GM18519 (cell line): Measurements from ENCODE around the gene HPSE2.
"Not testable (repeated sequence)": the region's sequence is repeated elsewhere in the genome, so short reads cannot be mapped to it uniquely, and the experiment has no call there.

Experiments
- ATAC-seq: cut with Tn5 transposase; IDR thresholded peaks from one replicate; pipeline ENCODE4 v1.9.1; 2021; ENCODE audit warnings: mild to moderate bottlenecking, moderate library complexity; ENCODE audit not compliant: unreplicated experiment, low FRiP score

The HPSE2 gene

GRCh38 chr10:98586096-98586495 lies 649.6 kb downstream of the HPSE2 start:
- no peak for ATAC-seq

- ATAC-seq, result no peak
These were observed 653.3 kb downstream of the HPSE2 start for GRCh38 chr10:98582363-98582762.

DNA sequence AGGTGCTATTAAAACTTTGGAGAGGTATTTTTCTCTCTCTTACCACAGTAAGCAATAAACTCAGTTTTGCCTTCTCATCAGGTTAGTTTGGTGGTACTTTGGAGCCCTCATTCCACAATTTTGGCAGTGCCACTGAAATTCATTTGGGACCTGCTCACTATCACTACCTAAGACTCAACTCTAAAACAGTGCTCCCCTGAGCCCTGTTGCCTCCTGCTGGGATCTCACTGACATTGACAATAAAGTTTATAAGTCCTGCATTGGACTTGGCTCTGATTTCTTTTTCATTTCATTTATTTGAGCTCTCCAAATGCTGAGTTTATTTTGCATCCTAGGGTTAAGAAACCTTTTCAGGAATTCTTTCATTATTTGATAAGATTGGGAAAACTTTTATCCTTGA lies 658.1 kb downstream of the HPSE2 start:
- no peak for ATAC-seq

GRCh38 chr10:98577168-98577567 lies 658.5 kb downstream of the HPSE2 start:
- no peak for ATAC-seq

DNA sequence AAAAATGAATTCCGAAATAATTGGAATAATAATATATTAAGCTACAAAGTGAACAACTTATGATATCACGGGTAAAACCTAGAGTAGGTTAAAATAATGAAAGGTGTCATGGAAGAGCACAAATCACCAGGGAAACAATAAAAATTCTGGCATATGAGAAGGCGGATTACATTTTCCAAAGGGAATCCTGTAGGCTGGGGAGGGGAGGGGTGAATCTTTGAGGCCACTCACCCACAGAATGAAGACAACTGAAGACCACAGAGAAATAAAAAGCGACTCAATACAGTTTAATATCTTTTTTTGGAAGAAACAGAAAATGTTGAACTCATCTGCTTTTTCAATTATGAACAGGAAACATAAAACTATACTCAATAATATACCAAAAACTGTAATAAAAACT lies 659.6 kb downstream of the HPSE2 start:
- ATAC-seq, result no peak

GRCh38 chr10:98572594-98572993 lies 663.1 kb downstream of the HPSE2 start:
- no peak for ATAC-seq

GRCh38 chr10:98570834-98571233 lies 664.8 kb downstream of the HPSE2 start:
- ATAC-seq, result no peak

GRCh38 chr10:98569853-98570252 lies 665.8 kb downstream of the HPSE2 start:
- ATAC-seq, result no peak

- no peak for ATAC-seq
These were observed 667.1 kb downstream of the HPSE2 start for GRCh38 chr10:98568551-98568950.

DNA sequence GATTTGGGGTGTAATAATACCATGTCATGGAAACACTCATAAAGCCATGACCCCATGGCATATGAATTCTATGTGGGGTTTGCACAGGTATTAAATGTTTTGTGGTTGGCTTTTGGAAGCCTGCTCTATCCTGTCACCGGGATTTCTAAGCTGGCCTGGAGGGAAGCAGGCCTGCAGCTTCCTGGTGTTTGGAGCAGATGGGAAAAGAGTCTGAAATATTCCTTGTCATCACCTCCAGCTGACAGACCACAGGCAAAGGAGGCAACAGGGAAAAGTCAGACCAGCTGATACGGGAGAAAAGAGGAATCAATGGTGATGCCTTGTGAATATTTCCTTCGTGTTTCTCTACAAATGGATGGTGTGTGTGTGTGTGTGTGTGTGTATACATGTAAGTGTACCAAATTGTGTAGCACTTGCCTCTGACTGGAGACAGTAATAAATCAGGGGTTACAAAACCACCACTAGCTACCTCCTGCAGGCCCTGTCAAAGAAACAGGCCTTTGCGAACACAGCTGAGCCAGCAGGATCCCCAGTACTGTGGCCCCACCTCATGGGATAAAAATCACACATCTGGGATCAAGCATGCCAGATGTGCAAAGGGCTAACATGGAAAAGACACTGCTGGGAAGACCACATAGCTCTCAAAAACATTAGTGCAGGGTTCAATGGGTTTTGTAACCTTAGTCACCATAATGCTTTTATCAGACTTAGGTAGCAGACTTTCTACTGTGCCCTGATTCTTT lies 668.1 kb downstream of the HPSE2 start:
- ATAC-seq, result no peak

DNA sequence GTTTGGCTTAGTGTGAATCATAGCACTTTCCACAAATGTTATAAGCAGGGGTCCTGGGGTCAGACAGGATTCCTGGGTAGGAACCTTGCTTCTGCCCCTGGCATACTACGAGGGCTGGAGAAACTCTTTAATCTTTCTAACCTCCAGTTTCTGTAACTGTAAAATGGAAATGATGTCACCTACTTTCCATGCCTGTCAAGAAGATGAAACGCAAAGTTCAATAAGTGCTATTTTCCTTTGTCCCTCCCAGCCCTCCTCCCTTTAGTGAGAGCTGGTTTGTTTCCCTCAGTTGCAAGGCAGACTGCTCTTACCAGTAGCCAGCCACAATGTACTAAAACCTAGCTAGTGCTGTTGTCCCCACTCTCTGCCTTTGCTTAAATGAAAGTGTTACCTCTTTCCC lies 671.8 kb downstream of the HPSE2 start:
- no peak for ATAC-seq

GRCh38 chr10:98560565-98560964 lies 675.1 kb downstream of the HPSE2 start:
- ATAC-seq, result no peak

GRCh38 chr10:98556061-98556460 lies 679.6 kb downstream of the HPSE2 start:
- no peak for ATAC-seq

DNA sequence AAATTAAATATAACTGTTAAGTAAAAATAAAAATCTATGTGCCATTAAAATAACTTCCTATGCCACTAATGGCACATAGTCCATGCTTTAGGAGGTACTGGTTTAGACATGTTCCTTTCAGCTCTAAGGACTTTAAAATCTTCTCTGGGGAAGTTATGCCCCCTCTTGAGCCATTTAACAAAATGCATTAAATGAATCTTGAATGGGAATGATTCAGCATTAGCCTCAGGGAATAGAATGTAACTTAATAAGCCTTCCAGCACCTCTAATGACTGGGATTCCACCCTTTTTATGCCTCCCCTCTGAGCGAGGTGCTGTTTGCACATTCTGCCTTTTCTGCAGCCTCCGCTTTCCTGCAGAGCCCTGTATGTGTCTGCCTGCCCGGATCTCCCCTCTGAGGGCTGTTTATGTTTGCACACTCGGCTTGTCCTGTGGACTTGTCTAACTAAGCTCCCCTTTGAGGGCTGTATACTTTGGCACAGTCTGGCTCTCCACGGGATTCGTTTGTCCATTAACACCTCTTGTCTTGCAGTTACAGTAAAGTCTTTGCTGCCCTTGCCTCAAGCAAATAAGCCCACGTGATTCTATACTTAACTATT lies 680.5 kb downstream of the HPSE2 start:
- no peak for ATAC-seq

- not testable (repeated sequence) for ATAC-seq
These were observed 694.1 kb downstream of the HPSE2 start for GRCh38 chr10:98541561-98541960.

GRCh38 chr10:98539578-98539977 lies 696.1 kb downstream of the HPSE2 start:
- no peak for ATAC-seq

- no peak for ATAC-seq
These were observed 697.2 kb downstream of the HPSE2 start for GRCh38 chr10:98538472-98538871.

DNA sequence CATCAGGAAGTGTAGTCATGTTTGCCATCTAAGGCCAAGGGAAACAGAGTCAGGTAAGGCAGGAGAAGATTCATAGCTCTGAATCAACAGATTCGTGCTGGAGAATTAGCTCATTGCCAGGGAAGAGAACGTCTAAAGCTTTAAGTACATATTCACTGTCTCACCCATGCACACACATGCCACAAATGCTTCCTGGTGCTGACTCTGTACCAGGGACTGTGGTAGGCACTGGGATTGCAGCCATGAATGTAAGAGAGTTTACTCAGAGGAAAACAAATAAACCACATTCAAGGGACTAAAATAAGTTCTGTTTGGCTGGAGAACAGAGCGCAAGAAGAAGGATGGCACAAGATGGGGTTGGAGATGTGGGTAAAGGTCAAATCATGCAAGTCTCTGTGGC lies 699.1 kb downstream of the HPSE2 start:
- no peak for ATAC-seq

- ATAC-seq, result no peak
These were observed 701.8 kb downstream of the HPSE2 start for GRCh38 chr10:98533746-98534445.

DNA sequence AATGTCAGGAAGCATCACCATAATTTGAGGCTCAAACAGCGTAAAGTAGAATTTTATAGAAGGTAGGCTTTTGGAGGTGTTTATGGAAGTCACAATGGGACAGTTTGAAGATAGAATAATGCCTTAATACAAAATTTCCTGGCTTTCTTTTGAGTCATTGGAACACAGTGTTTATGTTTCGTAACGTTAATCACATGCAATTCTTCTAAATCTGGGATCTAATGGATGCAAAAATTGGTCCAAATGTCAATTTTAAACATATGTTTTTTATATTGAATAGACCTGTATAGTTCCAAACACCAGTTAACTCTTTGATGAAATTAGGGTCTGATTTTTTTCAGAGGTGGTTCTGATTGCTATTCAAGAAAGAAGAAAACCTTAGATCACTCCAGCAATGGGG lies 702.4 kb downstream of the HPSE2 start:
- no peak for ATAC-seq

DNA sequence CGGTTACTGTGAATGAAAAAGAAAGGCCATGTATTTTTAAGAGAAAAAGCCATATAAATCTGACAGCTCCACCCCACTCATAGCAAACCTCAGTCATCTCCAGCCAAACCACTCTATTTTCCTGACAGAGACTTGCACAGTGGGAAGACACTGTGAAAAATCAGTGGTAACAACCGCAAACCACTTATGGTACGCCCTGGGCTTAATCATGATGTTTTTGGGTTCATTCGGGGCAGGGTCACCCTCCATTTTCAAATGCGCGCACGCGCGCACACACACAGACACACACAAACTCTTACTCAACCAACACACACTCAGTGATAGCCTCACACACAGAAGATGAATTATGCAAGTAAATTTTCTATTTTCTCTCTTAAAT lies 706.9 kb downstream of the HPSE2 start:
- no peak for ATAC-seq
